PFSK-1 (cell line): ENCODE results near the gene ZNF397.

ENCODE experiments used
- FOXP2 ChIP-seq: optimal IDR thresholded peaks from 2 replicates; pipeline ENCODE3; 2011; ENCODE audit warnings: borderline replicate concordance, control low read depth, inconsistent platforms; ENCODE audit not compliant: insufficient read depth; ENCODE audit errors: extremely low read length, extremely low read depth
- POLR2AphosphoS5 ChIP-seq: IDR thresholded peaks from 2 replicates; pipeline ENCODE4 v1.6.1; 2012; ENCODE audit warnings: low read depth, mild to moderate bottlenecking, control low read depth, low read length, moderate library complexity
- REST ChIP-seq, 2 experiments: IDR thresholded peaks; 2 replicates each; pipeline versions ENCODE4 v1.6.1 to v1.8.0; 2011 to 2012; ENCODE audit warnings: low read depth in 2 of 2, low read length in 2 of 2, control low read depth in 1 of 2, inconsistent platforms in 1 of 2, mild to moderate bottlenecking in 1 of 2, moderate library complexity in 1 of 2; ENCODE audit not compliant: insufficient read depth in 1 of 2
- SIN3A ChIP-seq: IDR thresholded peaks from 2 replicates; pipeline ENCODE4 v1.6.1; 2012; ENCODE audit warnings: mild to moderate bottlenecking, low read length, moderate library complexity, borderline replicate concordance; ENCODE audit not compliant: insufficient read depth
- TAF1 ChIP-seq: IDR thresholded peaks from 2 replicates; pipeline ENCODE4 v1.6.1; 2012; ENCODE audit warnings: low read length, control low read depth, borderline replicate concordance; ENCODE audit not compliant: insufficient read depth

ZNF397 gene

GRCh38 chr18:35296060-35296459 is 55.2 kb downstream of the ZNF397 start:
- TF ChIP-seq REST (IDR thresholded peaks at IDR 0.05; ENCODE audit: insufficient read depth in 1 of 2, low read depth in 2 of 2, low read length in 2 of 2), result no peak
- TF ChIP-seq SIN3A, result no peak
- TF ChIP-seq TAF1, result no peak
- TF ChIP-seq POLR2AphosphoS5, result no peak
- no peak for TF ChIP-seq FOXP2

- TF ChIP-seq FOXP2 (no peak), SIN3A (no peak), REST (IDR thresholded peaks at IDR 0.05; ENCODE audit: insufficient read depth in 1 of 2, low read depth in 2 of 2, low read length in 2 of 2) (no peak), TAF1 (no peak), POLR2AphosphoS5 (no peak)
These were observed 62.8 kb downstream of the ZNF397 start for GRCh38 chr18:35303610-35304009.

GRCh38 chr18:35306588-35307250 is 65.9 kb downstream of the ZNF397 start:
- TF ChIP-seq REST (IDR thresholded peaks at IDR 0.05; ENCODE audit: insufficient read depth in 1 of 2, low read depth in 2 of 2, low read length in 2 of 2) (no peak), SIN3A (no peak), TAF1 (no peak), FOXP2 (no peak)
